HG03064 (cell line): ENCODE measurements around the gene ADAMTS16.

Experiments
- ATAC-seq: cut with Tn5 transposase; IDR thresholded peaks from one replicate; pipeline ENCODE4 v1.9.1; 2021; ENCODE audit warnings: low read depth; ENCODE audit not compliant: unreplicated experiment

Gene ADAMTS16

DNA sequence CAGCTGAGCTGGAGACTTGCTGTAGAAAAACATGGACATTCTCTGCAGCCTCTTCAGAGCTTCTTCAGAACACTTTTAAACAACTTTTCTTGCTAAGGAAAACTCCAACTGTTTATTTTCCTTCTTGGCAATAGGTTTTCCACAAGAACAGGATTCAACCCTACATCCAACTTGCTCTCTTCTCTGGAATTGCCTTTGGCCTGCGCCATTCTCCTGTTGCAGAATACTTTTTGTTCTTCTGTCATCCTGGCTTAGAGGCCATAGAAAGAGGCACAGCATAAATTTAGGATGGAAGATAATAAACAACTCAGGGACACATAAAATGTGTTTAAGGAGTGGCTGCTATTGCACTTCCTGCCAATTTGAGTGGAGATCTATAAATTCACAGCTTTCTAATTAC lies 227.6 kb downstream of the ADAMTS16 start:
- no peak for ATAC-seq

GRCh38 chr5:5369051-5369605 lies 229.0 kb downstream of the ADAMTS16 start:
- ATAC-seq = no peak
